ENCODE data around the gene MYOCOS. TPM values are rescaled to one million over a fixed set of nuclear protein-coding genes. Genes with fewer than 3 reads are reported as not detected.

The MYOCOS gene
- total and polyA plus RNA-seq, 9 of the 15 experiments (the other 6 are each of a cell fraction or from before 2014, with no cell fraction given) = 0.07 TPM; not detected in 7

DNA sequence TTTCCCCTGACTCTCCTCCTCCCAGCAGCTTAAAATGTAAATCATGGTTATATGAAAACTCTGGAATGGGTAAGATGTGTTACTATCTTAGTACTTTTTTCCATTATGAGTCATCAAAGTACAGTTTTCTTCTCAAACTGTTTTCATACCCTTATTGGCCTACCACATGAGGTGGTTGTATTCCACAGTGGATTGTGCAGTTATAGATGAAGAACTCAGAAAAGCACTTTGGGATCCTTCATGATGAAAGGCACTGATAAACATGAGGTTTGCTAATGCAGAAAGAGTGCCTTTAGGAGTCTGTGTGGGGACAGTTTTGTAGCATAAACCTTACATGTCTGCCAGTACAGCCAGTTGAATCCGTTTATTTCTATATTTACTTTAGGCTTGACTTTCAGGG, 32.0 kb upstream of the MYOCOS start:
- in situ Hi-C loops (cut with MboI) (no loop called here), intact Hi-C loops (cut with micrococcal nuclease) (no loop called here)
- 52% methylated on average over 1 of the region's 1 CpG for WGBS (ENCODE audit: insufficient coverage, low coverage, missing lambda C conversion rate)
- FAIRE-seq (no peak), ATAC-seq (no peak), DNase-seq (ENCODE audit: extremely low read depth in 1 of 4, low spot score in 3 of 4) (no peak)
- H3K4me2 ChIP-seq (ENCODE audit: insufficient read depth, low read length) = no peak overlapping the region
- no peak for TF ChIP-seq JUND (IDR thresholded peaks at IDR 0.05; ENCODE audit: borderline replicate concordance, low read depth, low read length)
- peak; percentile 30; the same call in 1 of the 3 replicates for TF ChIP-seq JUND (tag; IDR thresholded peaks at IDR 0.05; ENCODE audit: borderline replicate concordance, low read depth, low read length)
- TF ChIP-seq KDM5B (IDR thresholded peaks at IDR 0.05; ENCODE audit: insufficient replicate concordance, low read depth, low read length) = no peak
- TF ChIP-seq, protein P1, sequence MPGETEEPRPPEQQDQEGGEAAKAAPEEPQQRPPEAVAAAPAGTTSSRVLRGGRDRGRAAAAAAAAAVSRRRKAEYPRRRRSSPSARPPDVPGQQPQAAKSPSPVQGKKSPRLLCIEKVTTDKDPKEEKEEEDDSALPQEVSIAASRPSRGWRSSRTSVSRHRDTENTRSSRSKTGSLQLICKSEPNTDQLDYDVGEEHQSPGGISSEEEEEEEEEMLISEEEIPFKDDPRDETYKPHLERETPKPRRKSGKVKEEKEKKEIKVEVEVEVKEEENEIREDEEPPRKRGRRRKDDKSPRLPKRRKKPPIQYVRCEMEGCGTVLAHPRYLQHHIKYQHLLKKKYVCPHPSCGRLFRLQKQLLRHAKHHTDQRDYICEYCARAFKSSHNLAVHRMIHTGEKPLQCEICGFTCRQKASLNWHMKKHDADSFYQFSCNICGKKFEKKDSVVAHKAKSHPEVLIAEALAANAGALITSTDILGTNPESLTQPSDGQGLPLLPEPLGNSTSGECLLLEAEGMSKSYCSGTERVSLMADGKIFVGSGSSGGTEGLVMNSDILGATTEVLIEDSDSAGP (CRISPR knock-in tag; IDR thresholded peaks at IDR 0.05) = no peak
- TF ChIP-seq, protein P2, sequence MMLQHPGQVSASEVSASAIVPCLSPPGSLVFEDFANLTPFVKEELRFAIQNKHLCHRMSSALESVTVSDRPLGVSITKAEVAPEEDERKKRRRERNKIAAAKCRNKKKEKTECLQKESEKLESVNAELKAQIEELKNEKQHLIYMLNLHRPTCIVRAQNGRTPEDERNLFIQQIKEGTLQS (IDR thresholded peaks at IDR 0.05) = peak; percentile 33; the same call in 1 of the 2 replicates
- TF ChIP-seq, protein P2 (CRISPR knock-in tag; conservative IDR thresholded peaks at IDR 0.05) = no peak
- TF ChIP-seq FOSL1 (tag; conservative IDR thresholded peaks at IDR 0.05) = peak; percentile 31; the same call in 1 of the 2 replicates
- H2AFZ ChIP-seq (ENCODE audit: low read depth, low read length) = no peak overlapping the region
- H3K9ac ChIP-seq (ENCODE audit: insufficient read depth in 1 of 2, low read depth in 2 of 2, low read length in 2 of 2) = no peak overlapping the region
- H3K4me1 ChIP-seq (replicated peaks in 1 of 2; ENCODE audit: control insufficient read depth in 2 of 2, insufficient read depth in 2 of 2, low read length in 2 of 2) = no peaks in the 10 kb centered on the region
- H3K79me2 ChIP-seq (ENCODE audit: control insufficient read depth, insufficient read depth, low read length) = no peaks in the 10 kb centered on the region
- no peak overlapping the region for H3K4me3 ChIP-seq
- H3K27ac ChIP-seq (ENCODE audit: extremely low read depth, low read depth, low read length) = no peak overlapping the region
- H3K9me1 ChIP-seq (ENCODE audit: control insufficient read depth, insufficient read depth, low read length) = no peaks in the 10 kb centered on the region
- POLR2A ChIA-PET = interaction anchor here (0.6 kb wide), 1 partner anchor 27 kb away, joined by 3 read pairs; no protein-coding TSS in a partner anchor
- H3K9me3 ChIP-seq (replicated peaks; ENCODE audit: control insufficient read depth, insufficient read depth, low read depth, low read length) = no peaks in the 10 kb centered on the region
- CTCF ChIA-PET (ENCODE audit: low intra/inter-chr PET ratio) = interaction anchor here (0.6 kb wide), 1 partner anchor 9 kb away, joined by 3 read pairs; no protein-coding TSS in a partner anchor
- no peaks in the 10 kb centered on the region for H4K20me1 ChIP-seq (replicated peaks; ENCODE audit: control insufficient read depth, insufficient read depth, low read length)
- peaks cover 74% of the 10 kb centered on the region for H3K36me3 ChIP-seq (ENCODE audit: control insufficient read depth, insufficient read depth, low read length)
- no TSS peak for BruUV-seq (replicated peaks)
- no peaks in the 10 kb centered on the region for H3K27me3 ChIP-seq (ENCODE audit: control insufficient read depth in 2 of 2, insufficient read depth in 2 of 2, low read length in 2 of 2)
